HG03139 (cell line): ENCODE data around the gene TADA2B.

Experiments used
- ATAC-seq: cut with Tn5 transposase; IDR thresholded peaks from one replicate; pipeline ENCODE4 v1.9.1; 2021; ENCODE audit not compliant: unreplicated experiment

Gene TADA2B

GRCh38 chr4:7105276-7105675 is 62.1 kb downstream of the TADA2B start:
- ATAC-seq = no peak

GRCh38 chr4:7107166-7107905 is 64.2 kb downstream of the TADA2B start:
- no peak for ATAC-seq
